HG03342 (cell line): ENCODE measurements around the gene SPTSSB.

Experiments used
- ATAC-seq: cut with Tn5 transposase; IDR thresholded peaks from one replicate; pipeline ENCODE4 v1.9.1; 2021; ENCODE audit warnings: mild to moderate bottlenecking, moderate library complexity; ENCODE audit not compliant: unreplicated experiment

Gene SPTSSB

GRCh38 chr3:161343540-161343939 is 27.8 kb downstream of the SPTSSB start:
- no peak for ATAC-seq

- ATAC-seq, result no peak
Observed at GRCh38 chr3:161342629-161343028, 28.7 kb downstream of the SPTSSB start.

- ATAC-seq, result no peak
Observed at GRCh38 chr3:161339517-161340500, 31.5 kb downstream of the SPTSSB start.

- no peak for ATAC-seq
Observed at GRCh38 chr3:161337311-161337710, 34.0 kb downstream of the SPTSSB start.

- peak; percentile 52 for ATAC-seq
Observed at GRCh38 chr3:161336661-161337060, 34.7 kb downstream of the SPTSSB start.

GRCh38 chr3:161333696-161334095 is 37.6 kb downstream of the SPTSSB start:
- no peak for ATAC-seq

- ATAC-seq, result no peak
Observed at GRCh38 chr3:161332792-161333191, 38.5 kb downstream of the SPTSSB start.

GRCh38 chr3:161325059-161325458 is 46.3 kb downstream of the SPTSSB start:
- peak; percentile 39 for ATAC-seq

GRCh38 chr3:161323926-161324621 is 47.2 kb downstream of the SPTSSB start:
- no peak for ATAC-seq

- ATAC-seq, result no peak
Observed at GRCh38 chr3:161322781-161323568, 48.3 kb downstream of the SPTSSB start.

GRCh38 chr3:161320837-161321236 is 50.5 kb downstream of the SPTSSB start:
- ATAC-seq, result no peak

- ATAC-seq, result no peak
Observed at GRCh38 chr3:161319867-161320266, 51.5 kb downstream of the SPTSSB start.

- ATAC-seq, result no peak
Observed at GRCh38 chr3:161317077-161317476, 54.2 kb downstream of the SPTSSB start.

GRCh38 chr3:161316006-161316689 is 55.2 kb downstream of the SPTSSB start:
- no peak for ATAC-seq

- ATAC-seq, result peak; percentile 59
Observed at GRCh38 chr3:161314836-161315395, 56.4 kb downstream of the SPTSSB start.

GRCh38 chr3:161310649-161311423 is 60.5 kb downstream of the SPTSSB start:
- ATAC-seq, result peak; percentile 74

- peak; percentile 58 for ATAC-seq
Observed at GRCh38 chr3:161305095-161305991, 66.0 kb downstream of the SPTSSB start.

GRCh38 chr3:161296814-161297213 is 74.5 kb downstream of the SPTSSB start:
- no peak for ATAC-seq
